ENCODE measurements around the gene STXBP1.

Gene STXBP1

DNA sequence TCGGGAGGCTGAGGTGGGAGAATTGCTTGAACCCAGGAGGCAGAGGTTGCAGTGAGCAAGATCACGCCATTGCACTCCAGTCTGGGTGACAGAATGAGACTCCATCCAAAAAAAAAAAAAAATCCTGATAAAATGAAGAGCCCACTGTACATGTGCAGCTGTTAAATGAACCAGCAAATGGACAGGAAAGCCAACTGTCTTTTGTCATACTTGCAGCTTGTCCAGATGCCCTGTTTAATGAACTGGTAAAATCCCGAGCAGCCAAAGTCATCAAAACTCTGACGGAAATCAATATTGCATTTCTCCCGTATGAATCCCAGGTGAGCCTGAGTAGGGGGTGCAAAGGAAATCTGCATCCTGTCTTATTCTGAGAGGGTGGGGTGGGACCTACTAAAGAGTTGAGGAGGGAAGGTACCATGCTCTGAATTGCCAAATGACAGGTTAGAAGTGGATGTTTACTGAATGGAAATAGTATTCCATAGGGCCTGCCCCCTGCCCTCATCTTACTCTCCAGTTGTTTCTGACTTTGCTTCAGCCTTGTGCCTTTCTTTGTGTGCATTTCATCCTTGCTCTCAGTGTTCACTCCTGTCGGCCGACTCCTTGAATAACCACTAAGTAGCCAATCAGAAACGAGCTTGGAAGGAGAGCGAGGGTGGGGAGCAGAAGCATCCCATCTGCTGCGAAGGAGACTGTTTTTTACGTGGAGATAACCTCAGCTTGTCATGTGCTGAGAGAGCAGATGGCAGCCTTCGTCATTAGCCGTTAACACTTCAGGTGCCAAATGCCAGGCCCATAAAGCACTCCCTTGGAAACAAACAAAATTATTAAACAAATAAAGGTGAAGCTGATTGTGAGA is 49.0 kb downstream of the STXBP1 start:
- H3K4me3 ChIP-seq (ENCODE audit: low read depth, low read length): no peak overlapping the region
- TF ChIP-seq, protein P1, sequence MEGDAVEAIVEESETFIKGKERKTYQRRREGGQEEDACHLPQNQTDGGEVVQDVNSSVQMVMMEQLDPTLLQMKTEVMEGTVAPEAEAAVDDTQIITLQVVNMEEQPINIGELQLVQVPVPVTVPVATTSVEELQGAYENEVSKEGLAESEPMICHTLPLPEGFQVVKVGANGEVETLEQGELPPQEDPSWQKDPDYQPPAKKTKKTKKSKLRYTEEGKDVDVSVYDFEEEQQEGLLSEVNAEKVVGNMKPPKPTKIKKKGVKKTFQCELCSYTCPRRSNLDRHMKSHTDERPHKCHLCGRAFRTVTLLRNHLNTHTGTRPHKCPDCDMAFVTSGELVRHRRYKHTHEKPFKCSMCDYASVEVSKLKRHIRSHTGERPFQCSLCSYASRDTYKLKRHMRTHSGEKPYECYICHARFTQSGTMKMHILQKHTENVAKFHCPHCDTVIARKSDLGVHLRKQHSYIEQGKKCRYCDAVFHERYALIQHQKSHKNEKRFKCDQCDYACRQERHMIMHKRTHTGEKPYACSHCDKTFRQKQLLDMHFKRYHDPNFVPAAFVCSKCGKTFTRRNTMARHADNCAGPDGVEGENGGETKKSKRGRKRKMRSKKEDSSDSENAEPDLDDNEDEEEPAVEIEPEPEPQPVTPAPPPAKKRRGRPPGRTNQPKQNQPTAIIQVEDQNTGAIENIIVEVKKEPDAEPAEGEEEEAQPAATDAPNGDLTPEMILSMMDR (conservative IDR thresholded peaks at IDR 0.05; ENCODE audit: low read depth, low read length): no peak
- DNase-seq (ENCODE audit: low read depth): no peak

DNA sequence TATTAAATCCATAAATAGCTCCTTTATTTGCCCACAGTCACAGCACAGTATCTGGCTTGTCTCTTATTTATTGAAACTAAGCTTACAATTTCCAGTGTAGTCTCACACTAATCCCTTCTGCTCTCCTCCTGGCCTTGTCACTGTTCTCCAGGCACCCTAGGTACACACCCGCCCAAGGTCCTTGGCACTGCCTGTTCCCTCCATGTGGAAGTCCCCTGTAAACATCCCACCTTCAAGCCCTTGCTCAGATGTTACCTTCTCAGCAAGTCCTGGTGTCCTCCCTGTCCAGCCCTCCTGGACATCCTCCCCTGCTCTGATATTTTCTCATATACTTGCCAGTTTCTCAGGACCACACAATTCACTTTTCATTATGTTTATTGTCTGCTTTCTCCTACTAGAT is 50.5 kb downstream of the STXBP1 start:
- no peak overlapping the region for H3K4me3 ChIP-seq (ENCODE audit: low read depth, low read length)
- TF ChIP-seq, protein P1 (conservative IDR thresholded peaks at IDR 0.05; ENCODE audit: low read depth, low read length): no peak
- DNase-seq (ENCODE audit: low read depth): no peak

DNA sequence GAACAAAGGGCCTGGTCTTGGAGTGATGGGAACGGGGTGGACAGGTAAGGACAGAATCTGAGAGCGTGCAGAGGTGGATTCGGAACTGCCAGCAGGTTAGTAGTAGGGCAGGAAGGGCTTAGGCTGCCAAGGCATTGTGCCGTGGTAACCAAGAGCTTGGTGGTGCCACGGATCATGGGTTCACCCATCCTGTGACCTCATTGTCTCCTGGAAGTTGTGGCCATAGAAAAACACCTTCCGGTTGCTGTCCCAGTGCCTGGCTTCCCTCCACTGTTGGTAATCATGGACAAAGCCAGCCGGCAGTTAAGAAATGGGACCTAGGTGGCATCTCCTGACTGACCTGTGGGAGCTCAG is 52.2 kb downstream of the STXBP1 start:
- DNase-seq (ENCODE audit: low read depth): no peak
- TF ChIP-seq, protein P1 (conservative IDR thresholded peaks at IDR 0.05; ENCODE audit: low read depth, low read length): no peak
- H3K4me3 ChIP-seq (ENCODE audit: low read depth, low read length): no peak overlapping the region

DNA sequence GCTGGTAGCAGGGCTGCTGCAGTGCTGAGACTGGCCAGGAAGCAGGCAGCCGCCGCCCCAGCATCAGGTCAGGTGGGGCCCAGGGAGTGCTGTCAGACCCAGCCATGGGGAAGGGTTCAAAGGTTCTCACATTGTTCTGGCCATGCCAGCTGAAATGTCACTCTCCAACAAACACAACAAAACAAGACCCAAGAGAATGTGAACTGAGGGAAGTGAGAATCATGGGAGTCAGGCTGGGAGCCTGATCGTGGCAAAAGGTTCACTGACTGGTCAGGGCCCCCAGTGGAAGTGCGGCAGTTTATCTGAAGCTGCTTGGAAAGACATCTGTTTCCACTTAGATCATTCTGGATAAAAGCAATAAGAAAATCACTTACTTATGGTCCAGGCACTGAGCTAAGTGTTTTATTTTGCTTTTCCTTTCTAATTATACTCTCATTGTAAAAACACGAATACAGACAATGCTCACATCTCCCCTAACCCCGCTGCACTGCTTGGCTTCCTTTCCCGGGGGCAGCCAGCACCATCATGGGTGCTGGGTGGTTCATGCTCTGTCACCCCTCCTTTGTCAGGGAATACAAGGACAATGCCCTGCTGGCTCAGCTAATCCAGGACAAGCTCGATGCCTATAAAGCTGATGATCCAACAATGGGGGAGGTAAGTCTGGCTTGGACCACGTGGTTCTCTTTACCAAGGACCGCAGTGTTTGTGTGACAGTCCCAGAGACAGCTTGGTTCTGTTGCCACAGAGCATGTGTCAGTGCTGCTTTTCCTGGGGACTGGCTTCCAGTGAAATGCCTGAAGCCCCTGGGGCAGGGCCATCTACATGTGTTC is 52.8 kb downstream of the STXBP1 start:
- TF ChIP-seq, protein P1 (conservative IDR thresholded peaks at IDR 0.05; ENCODE audit: low read depth, low read length): no peak
- no peak for DNase-seq (ENCODE audit: low read depth)
- H3K4me3 ChIP-seq (ENCODE audit: low read depth, low read length): no peak overlapping the region

DNA sequence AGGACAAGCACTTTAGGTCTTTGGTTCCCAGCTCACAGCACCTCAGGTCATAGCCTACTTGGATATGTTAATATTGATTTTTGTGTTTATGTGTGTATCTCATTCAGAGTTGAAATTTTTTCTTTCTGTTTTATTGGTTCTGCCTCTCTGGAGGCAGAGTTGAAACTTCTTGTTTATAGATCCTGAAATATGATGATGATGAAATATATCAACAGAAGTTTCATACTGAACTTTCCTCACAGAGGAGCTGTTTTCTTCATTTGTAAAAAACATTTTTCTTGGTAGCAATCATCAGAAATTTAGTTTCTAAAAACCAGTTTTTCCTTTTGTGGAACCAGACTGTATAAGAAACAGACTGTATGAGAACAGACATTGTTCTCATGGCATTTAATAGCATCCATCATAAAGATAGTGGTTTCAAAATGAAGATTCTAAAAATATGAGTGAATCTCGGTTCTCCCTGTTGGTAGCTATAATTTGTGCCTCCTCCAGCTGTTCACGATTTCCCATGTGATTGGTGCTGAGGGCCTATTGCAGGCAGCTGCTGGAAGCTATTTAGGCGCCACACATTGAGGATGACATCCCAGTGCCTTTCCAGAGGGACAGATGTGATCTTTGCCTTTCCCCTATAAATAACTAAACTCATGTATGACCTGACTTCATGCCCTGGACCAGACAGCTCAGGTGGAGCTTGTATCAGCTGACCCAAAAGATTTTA is 55.2 kb downstream of the STXBP1 start:
- TF ChIP-seq, protein P1 (conservative IDR thresholded peaks at IDR 0.05; ENCODE audit: low read depth, low read length): no peak
- DNase-seq (ENCODE audit: low read depth): no peak
- no peak overlapping the region for H3K4me3 ChIP-seq (ENCODE audit: low read depth, low read length)

DNA sequence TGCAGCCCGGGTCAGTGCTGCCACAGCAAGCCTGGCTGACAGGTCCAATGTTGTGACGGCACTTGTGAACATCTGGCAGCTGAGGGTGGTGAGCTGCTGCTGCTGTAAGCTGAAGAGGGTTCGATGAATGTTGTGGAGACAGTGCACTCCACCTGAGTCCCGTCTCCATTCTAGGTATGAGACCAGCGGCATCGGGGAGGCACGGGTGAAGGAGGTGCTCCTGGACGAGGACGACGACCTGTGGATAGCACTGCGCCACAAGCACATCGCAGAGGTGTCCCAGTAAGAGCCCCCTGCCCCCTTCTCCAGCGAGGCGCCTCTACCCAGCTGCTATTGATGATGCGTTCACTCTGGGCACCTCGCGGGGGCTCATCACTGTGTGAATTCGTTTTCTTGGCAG is 55.8 kb downstream of the STXBP1 start:
- TF ChIP-seq, protein P1 (conservative IDR thresholded peaks at IDR 0.05; ENCODE audit: low read depth, low read length): no peak
- no peak overlapping the region for H3K4me3 ChIP-seq (ENCODE audit: low read depth, low read length)
- no peak for DNase-seq (ENCODE audit: low read depth)
